Measurements from ENCODE around the gene KCNT1. TPM values are rescaled to one million over a fixed set of nuclear protein-coding genes. Genes with fewer than 3 reads are reported as not detected.

KCNT1 gene
- total RNA-seq, 2 experiments from 2014 or later, result 0.11 to 0.22 TPM

- intact Hi-C loops (cut with DNase I, micrococcal nuclease), result no loop called here
- Mint-ChIP-seq H3K9me3 (no peaks in the 10 kb centered on the region), H3K27ac (no peak overlapping the region), H3K4me3 (no peak overlapping the region), H3K27me3 (peaks cover 7% of the 10 kb centered on the region), H3K4me1 (ENCODE audit: low read depth) (no peaks in the 10 kb centered on the region), H3K36me3 (ENCODE audit: low read depth) (no peaks in the 10 kb centered on the region)
- ATAC-seq (ENCODE audit: poor library complexity) (no peak), DNase-seq (no peak)
- ChIA-PET CTCF (no interaction called here), POLR2A (no interaction called here)
- Histone ChIP-seq H3K27me3 (ENCODE audit: control insufficient read depth in 1 of 2, insufficient read depth in 2 of 2, low read length in 2 of 2) (peaks cover 13% of the 10 kb centered on the region in 2 experiments), H3K4me1 (ENCODE audit: insufficient read depth, low read length) (peaks cover 14% of the 10 kb centered on the region), H3K9me3 (ENCODE audit: control insufficient read depth in 1 of 2, insufficient read depth in 1 of 2, low read length in 2 of 2) (peaks cover 0 to 9% of the 10 kb centered on the region in 2 experiments), H3K4me3 (ENCODE audit: low read length) (no peak overlapping the region), H3K36me3 (ENCODE audit: insufficient read depth, low read length) (no peaks in the 10 kb centered on the region), H3K27ac (ENCODE audit: low read depth in 1 of 2, low read length in 2 of 2) (no peak overlapping the region)
- no peak for TF ChIP-seq CTCF (IDR thresholded peaks at IDR 0.05)
These were observed 3.2 kb upstream of the KCNT1 start for GRCh38 chr9:135698767-135699166.

GRCh38 chr9:135699440-135699839 lies 2.5 kb upstream of the KCNT1 start, which contains the start of gene SOHLH1:
TSS of gene SOHLH1 (minus strand) at chr9:135699481. CDS start at chr9:135699467, 14 bp downstream.
- ChIA-PET POLR2A (no interaction called here), CTCF (no interaction called here)
- H3K4me1 Mint-ChIP-seq (ENCODE audit: low read depth), result no peaks in the 10 kb centered on the region
- no peak for DNase-seq
- no peak within 1 kb of the TSS for H3K4me3 Mint-ChIP-seq
- Histone ChIP-seq H3K4me1 (ENCODE audit: insufficient read depth, low read length) (peaks cover 14% of the 10 kb centered on the region), H3K27ac (ENCODE audit: low read depth in 1 of 2, low read length in 2 of 2) (no peak within 1 kb of the TSS), H3K9me3 (ENCODE audit: control insufficient read depth in 1 of 2, insufficient read depth in 1 of 2, low read length in 2 of 2) (peaks cover 0 to 12% of the 10 kb centered on the region in 2 experiments), H3K27me3 (ENCODE audit: control insufficient read depth in 1 of 2, insufficient read depth in 2 of 2, low read length in 2 of 2) (peaks cover 14 to 19% of the 10 kb centered on the region in 2 experiments), H3K4me3 (ENCODE audit: low read length) (no peak within 1 kb of the TSS), H3K36me3 (ENCODE audit: insufficient read depth, low read length) (no peaks in the 10 kb centered on the region)
- intact Hi-C loops (cut with DNase I, micrococcal nuclease), result no loop called here
- ATAC-seq (ENCODE audit: poor library complexity), result no peak
- no peaks in the 10 kb centered on the region for H3K9me3 Mint-ChIP-seq
- H3K27ac Mint-ChIP-seq, result no peak within 1 kb of the TSS
- H3K36me3 Mint-ChIP-seq (ENCODE audit: low read depth), result no peaks in the 10 kb centered on the region
- peaks cover 8% of the 10 kb centered on the region for H3K27me3 Mint-ChIP-seq
- no peak for TF ChIP-seq CTCF (IDR thresholded peaks at IDR 0.05)

GRCh38 chr9:135700525-135700924 lies 1.5 kb upstream of the KCNT1 start:
- ATAC-seq (ENCODE audit: poor library complexity) (no peak), DNase-seq (no peak)
- no peaks in the 10 kb centered on the region for H3K36me3 ChIP-seq (ENCODE audit: insufficient read depth, low read length)
- peaks cover 12% of the 10 kb centered on the region for H3K27me3 Mint-ChIP-seq
- H3K4me1 Mint-ChIP-seq (ENCODE audit: low read depth), result no peaks in the 10 kb centered on the region
- no peak overlapping the region for H3K27ac ChIP-seq (ENCODE audit: low read depth in 1 of 2, low read length in 2 of 2)
- H3K36me3 Mint-ChIP-seq (ENCODE audit: low read depth), result no peaks in the 10 kb centered on the region
- intact Hi-C loops (cut with DNase I, micrococcal nuclease), result no loop called here
- no peak overlapping the region for H3K27ac Mint-ChIP-seq
- peaks cover 0 to 16% of the 10 kb centered on the region in 2 experiments for H3K9me3 ChIP-seq (ENCODE audit: control insufficient read depth in 1 of 2, insufficient read depth in 1 of 2, low read length in 2 of 2)
- TF ChIP-seq CTCF (IDR thresholded peaks at IDR 0.05), result no peak
- no peaks in the 10 kb centered on the region for H3K9me3 Mint-ChIP-seq
- H3K4me3 ChIP-seq (ENCODE audit: low read length), result no peak overlapping the region
- ChIA-PET POLR2A (no interaction called here), CTCF (no interaction called here)
- peaks cover 14% of the 10 kb centered on the region for H3K4me1 ChIP-seq (ENCODE audit: insufficient read depth, low read length)
- no peak overlapping the region for H3K4me3 Mint-ChIP-seq
- peaks cover 14 to 22% of the 10 kb centered on the region in 2 experiments for H3K27me3 ChIP-seq (ENCODE audit: control insufficient read depth in 1 of 2, insufficient read depth in 2 of 2, low read length in 2 of 2)

All from CD4-positive, alpha-beta T cell (primary cell).